Kidney (tissue), 14 donors: ENCODE data around the gene ASB6. TPM values are rescaled to one million over a fixed set of nuclear protein-coding genes. Genes with fewer than 3 reads are reported as not detected.
A peak's percentile ranks its signal among the peaks of the same experiment; 100 is the strongest.

ENCODE experiments used
- DNase-seq, 5 donors: peaks; one replicate each; pipeline ENCODE4 v3.0.0-alpha.2; 2013 to 2020
- FAIRE-seq: peaks from 2 replicates; lab custom pipeline; 2012; peaks lifted over from hg19 to GRCh38; lab: Jason Lieb, UNC
- H3K27ac ChIP-seq, 2 donors: one replicate each; pipeline ENCODE4 v1.7.0; 2013; ENCODE audit warnings: low read depth in 2 of 2, low read length in 2 of 2, inconsistent platforms in 1 of 2
- H3K27me3 ChIP-seq: one replicate; pipeline ENCODE4 v1.7.1; 2013; ENCODE audit warnings: low read length, inconsistent platforms; ENCODE audit not compliant: control insufficient read depth, insufficient read depth
- H3K36me3 ChIP-seq, 3 donors: one replicate each; pipeline versions ENCODE4 v1.7.0 to v1.7.1; 2013; ENCODE audit warnings: low read length in 3 of 3, control low read depth in 1 of 3, inconsistent platforms in 1 of 3; ENCODE audit not compliant: insufficient read depth in 3 of 3, control insufficient read depth in 2 of 3
- H3K4me1 ChIP-seq, 3 donors: one replicate each; pipeline versions ENCODE4 v1.7.0 to v1.7.1; 2013; ENCODE audit warnings: low read length in 3 of 3, inconsistent platforms in 1 of 3, low read depth in 1 of 3; ENCODE audit not compliant: control insufficient read depth in 2 of 3, insufficient read depth in 2 of 3
- H3K4me3 ChIP-seq, 3 donors: one replicate each; pipeline versions ENCODE4 v1.7.0 to v1.8.1; 2013; ENCODE audit warnings: low read length in 3 of 3, control low read depth in 1 of 3, inconsistent platforms in 1 of 3
- H3K9ac ChIP-seq, 3 donors: one replicate each; pipeline versions ENCODE4 v1.7.0 to v1.7.1; 2013; ENCODE audit warnings: low read length in 3 of 3, control low read depth in 1 of 3, inconsistent platforms in 1 of 3
- H3K9me3 ChIP-seq, 3 donors: one replicate each; pipeline versions ENCODE4 v1.7.0 to v1.7.1; 2013; ENCODE audit warnings: low read length in 3 of 3, control low read depth in 1 of 3, inconsistent platforms in 1 of 3; ENCODE audit not compliant: control insufficient read depth in 2 of 3, insufficient read depth in 1 of 3
- intact Hi-C: fragments of 100-400 bp; cut with DNase I; formaldehyde crosslinking; loops from one replicate; pipeline ENCODE4 v1.11.1; 2022
- polyA plus RNA-seq: library from polyadenylated mRNA; stranded (reverse); fragments of 350-450 nt; fragmentation: Illumina TruSeq; extraction: RNeasy Lipid Tissue Mini Kit (QIAGEN cat#74804); gene quantifications from one replicate; pipeline ENCODE4 v1.2.3, GENCODE V29; 2014; ENCODE audit warnings: low read depth, low replicate concordance; ENCODE audit not compliant: insufficient read depth
- total RNA-seq: library from RNA; stranded (reverse); fragmentation: NEBNext Ultra II Directional; extraction: Animal tissue kit (Norgen Biotek cat#: 25700); gene quantifications from one replicate; pipeline ENCODE4 v1.2.1, GENCODE V29; 2021
- TF ChIP-seq, protein P1 (sequence below): IDR thresholded peaks from 3 replicates; pipeline ENCODE4 v1.5.1; 2012; ENCODE audit warnings: mild to moderate bottlenecking, moderate library complexity, borderline replicate concordance; ENCODE audit not compliant: insufficient read depth; ENCODE audit errors: extremely low read depth
- donor health status: control.
- donor health status: control.
- donor health status: control.
- donor health status: control.
- donor health status: control.
- donor health status: DM: yes; HTN: yes; CAD: no.
- donor health status: Normal renal cell carcinoma (clear cell type).

ASB6 gene
- total and polyA plus RNA-seq, 2 donors from 2014 or later: 18.1 to 22.5 TPM

DNA sequence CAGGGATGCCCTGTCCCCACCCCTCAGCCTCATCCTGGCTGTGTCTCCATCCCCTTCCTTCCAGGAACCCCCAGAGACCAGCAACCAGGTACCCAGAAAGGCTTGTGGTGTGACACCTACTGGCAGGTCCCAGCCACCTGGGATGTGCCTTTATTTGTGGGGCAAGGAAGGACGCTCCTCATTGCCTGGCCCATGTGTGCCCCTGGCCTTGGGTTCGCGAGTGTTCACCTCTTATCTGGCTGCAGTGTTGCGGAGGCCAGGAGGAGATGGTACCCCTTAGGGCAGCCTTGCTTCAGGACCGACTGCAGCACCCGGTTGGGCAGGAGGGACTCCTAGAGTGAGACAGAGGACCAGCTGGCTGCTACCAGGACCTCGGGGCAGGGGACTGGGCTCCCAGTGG is 29.8 kb downstream of the ASB6 start:
- Histone ChIP-seq H3K9me3 (no peaks in the 10 kb centered on the region), H3K27me3 (no peaks in the 10 kb centered on the region), H3K4me3 (no peak overlapping the region), H3K27ac (peak overlapping the region; percentile 32 to 41), H3K4me1 (peaks cover 0 to 25% (median 7%) of the 10 kb centered on the region in 3 donors), H3K9ac (no peak overlapping the region), H3K36me3 (no peaks in the 10 kb centered on the region)
- intact Hi-C loops: no loop called here
- DNase-seq (peak in 1 of 5 donors; percentile 59), FAIRE-seq (no peak)
- TF ChIP-seq, protein P1, sequence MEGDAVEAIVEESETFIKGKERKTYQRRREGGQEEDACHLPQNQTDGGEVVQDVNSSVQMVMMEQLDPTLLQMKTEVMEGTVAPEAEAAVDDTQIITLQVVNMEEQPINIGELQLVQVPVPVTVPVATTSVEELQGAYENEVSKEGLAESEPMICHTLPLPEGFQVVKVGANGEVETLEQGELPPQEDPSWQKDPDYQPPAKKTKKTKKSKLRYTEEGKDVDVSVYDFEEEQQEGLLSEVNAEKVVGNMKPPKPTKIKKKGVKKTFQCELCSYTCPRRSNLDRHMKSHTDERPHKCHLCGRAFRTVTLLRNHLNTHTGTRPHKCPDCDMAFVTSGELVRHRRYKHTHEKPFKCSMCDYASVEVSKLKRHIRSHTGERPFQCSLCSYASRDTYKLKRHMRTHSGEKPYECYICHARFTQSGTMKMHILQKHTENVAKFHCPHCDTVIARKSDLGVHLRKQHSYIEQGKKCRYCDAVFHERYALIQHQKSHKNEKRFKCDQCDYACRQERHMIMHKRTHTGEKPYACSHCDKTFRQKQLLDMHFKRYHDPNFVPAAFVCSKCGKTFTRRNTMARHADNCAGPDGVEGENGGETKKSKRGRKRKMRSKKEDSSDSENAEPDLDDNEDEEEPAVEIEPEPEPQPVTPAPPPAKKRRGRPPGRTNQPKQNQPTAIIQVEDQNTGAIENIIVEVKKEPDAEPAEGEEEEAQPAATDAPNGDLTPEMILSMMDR: no peak

DNA sequence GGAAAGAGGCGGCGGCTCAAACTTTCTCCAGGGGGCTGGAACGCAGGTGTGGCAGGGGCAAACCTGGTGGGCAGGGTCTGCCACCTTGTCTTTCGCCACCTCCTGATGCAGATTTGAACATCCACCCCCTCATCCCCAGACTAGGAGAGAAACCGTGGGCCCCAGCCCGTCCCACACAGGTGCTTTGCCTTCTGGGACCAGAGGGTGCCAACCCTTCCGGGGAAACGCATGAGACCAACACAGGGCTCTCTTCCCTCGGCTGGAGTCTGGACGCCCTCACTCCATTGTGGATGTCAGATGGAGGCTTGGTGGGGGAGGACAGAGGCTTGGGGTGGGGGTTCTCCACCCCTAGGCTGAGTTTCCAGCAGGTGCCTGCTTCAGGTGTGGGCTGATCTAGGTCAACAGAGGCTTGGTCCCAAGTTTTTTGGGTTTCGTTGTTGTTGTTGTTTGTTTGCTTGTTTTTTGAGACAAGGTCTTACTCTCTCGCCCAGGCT is 30.6 kb downstream of the ASB6 start:
- Histone ChIP-seq H3K9ac (peak overlapping the region in 2 of 3 donors; percentile 17 to 98), H3K9me3 (no peaks in the 10 kb centered on the region), H3K27ac (peak overlapping the region in 1 of 2 donors; percentile 20), H3K4me1 (peaks cover 0 to 29% (median 13%) of the 10 kb centered on the region in 3 donors), H3K36me3 (no peaks in the 10 kb centered on the region), H3K4me3 (peak overlapping the region in 1 of 3 donors; percentile 74), H3K27me3 (no peaks in the 10 kb centered on the region)
- FAIRE-seq (no peak), DNase-seq (no peak)
- TF ChIP-seq, protein P1: no peak
- intact Hi-C loops: no loop called here

DNA sequence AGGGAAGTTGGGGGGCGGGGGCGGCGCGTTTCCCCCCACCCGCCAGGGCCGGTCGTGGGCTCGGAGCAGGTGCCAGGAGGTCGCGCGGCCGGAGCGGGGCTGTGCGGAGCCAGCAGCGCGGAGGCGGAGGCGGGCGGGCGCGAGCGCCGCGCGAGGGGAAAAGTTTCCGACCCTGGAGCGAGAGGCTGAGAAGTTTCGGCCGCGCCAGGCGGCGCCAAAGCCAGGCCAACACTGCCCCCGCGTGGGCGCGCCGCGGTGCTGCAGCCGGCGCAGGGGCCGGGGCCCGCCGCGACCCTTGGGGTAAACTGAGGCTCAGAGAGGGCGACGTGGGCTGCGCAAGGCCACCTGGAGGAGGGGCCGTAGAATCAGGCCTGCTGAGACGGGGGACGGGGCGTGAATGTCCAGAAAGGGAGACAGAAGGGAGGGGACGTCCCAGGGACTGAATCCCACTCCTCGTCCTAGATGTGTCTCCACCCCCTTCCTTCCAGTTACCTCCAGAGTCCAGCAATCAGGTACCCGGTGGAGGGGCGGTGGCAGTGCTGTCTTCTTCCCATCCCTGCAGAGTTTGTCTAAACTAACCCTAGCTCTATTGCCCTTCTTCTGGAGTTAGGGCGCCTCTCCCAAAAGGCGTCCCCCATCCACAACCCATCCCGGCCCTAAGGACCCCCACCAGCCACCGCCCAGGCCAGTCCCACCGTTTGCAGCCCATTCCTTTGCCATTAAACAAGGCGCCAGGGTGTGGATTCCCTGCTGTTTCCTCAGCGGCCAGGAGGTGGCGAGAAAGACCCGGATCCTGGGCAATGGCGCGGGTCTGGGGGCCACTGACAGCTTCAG is 31.3 kb downstream of the ASB6 start:
- no peaks in the 10 kb centered on the region for H3K36me3 ChIP-seq
- H3K27ac ChIP-seq: peak overlapping the region; percentile 85 to 87
- H3K4me3 ChIP-seq: peak overlapping the region; percentile 44 to 74 (median 74)
- H3K9me3 ChIP-seq: no peaks in the 10 kb centered on the region
- FAIRE-seq (no peak), DNase-seq (peak; percentile 86 to 93 (median 90))
- TF ChIP-seq, protein P1: peak; percentile 99
- H3K9ac ChIP-seq: peak overlapping the region; percentile 23 to 98 (median 90)
- H3K4me1 ChIP-seq: peaks cover 0 to 34% (median 18%) of the 10 kb centered on the region in 3 donors
- no peaks in the 10 kb centered on the region for H3K27me3 ChIP-seq
- intact Hi-C loops: no loop called here
